CD4-positive, alpha-beta T cell treated with Interleukin-21 for 1 hour (primary cell): ENCODE measurements around the gene AFAP1L2.

Experiments used
- DNase-seq: peaks from one replicate; pipeline ENCODE4 v3.0.0-alpha.2; 2020

AFAP1L2 gene

GRCh38 chr10:114308531-114309363, 95.6 kb downstream of the AFAP1L2 start:
- DNase-seq, result no peak

- DNase-seq, result no peak
These were observed 96.6 kb downstream of the AFAP1L2 start for GRCh38 chr10:114307731-114308130.

GRCh38 chr10:114306116-114306973, 98.0 kb downstream of the AFAP1L2 start:
- DNase-seq, result no peak

GRCh38 chr10:114305521-114305925, 98.8 kb downstream of the AFAP1L2 start:
- DNase-seq, result no peak

- DNase-seq, result peak; percentile 68
These were observed 99.5 kb downstream of the AFAP1L2 start for GRCh38 chr10:114304571-114305421.

- DNase-seq, result peak; percentile 70
These were observed 100.2 kb downstream of the AFAP1L2 start for GRCh38 chr10:114304017-114304570.

GRCh38 chr10:114303556-114303955, 100.7 kb downstream of the AFAP1L2 start:
- DNase-seq, result no peak

GRCh38 chr10:114301951-114302710, 102.2 kb downstream of the AFAP1L2 start:
- DNase-seq, result no peak

GRCh38 chr10:114301177-114301576, 103.1 kb downstream of the AFAP1L2 start:
- no peak for DNase-seq

GRCh38 chr10:114300036-114300645, 104.2 kb downstream of the AFAP1L2 start:
- DNase-seq, result no peak

GRCh38 chr10:114297136-114297705, 107.1 kb downstream of the AFAP1L2 start:
- no peak for DNase-seq

GRCh38 chr10:114295393-114295792, 108.9 kb downstream of the AFAP1L2 start:
- DNase-seq, result no peak

GRCh38 chr10:114294549-114294948, 109.8 kb downstream of the AFAP1L2 start:
- no peak for DNase-seq

GRCh38 chr10:114293075-114293474, 111.2 kb downstream of the AFAP1L2 start:
- DNase-seq, result no peak

- no peak for DNase-seq
These were observed 112.8 kb downstream of the AFAP1L2 start for GRCh38 chr10:114291516-114291915.

GRCh38 chr10:114291076-114291475, 113.2 kb downstream of the AFAP1L2 start:
- DNase-seq, result no peak

- DNase-seq, result no peak
These were observed 114.3 kb downstream of the AFAP1L2 start for GRCh38 chr10:114290038-114290437.

- DNase-seq, result no peak
These were observed 115.2 kb downstream of the AFAP1L2 start for GRCh38 chr10:114289096-114289436.

GRCh38 chr10:114288424-114289095, 115.7 kb downstream of the AFAP1L2 start:
- DNase-seq, result no peak

GRCh38 chr10:114286921-114287320, 117.4 kb downstream of the AFAP1L2 start:
- no peak for DNase-seq
